ENCODE data around the gene PPP1R26.
"Not testable (repeated sequence)": the region's sequence is repeated elsewhere in the genome, so short reads cannot be mapped to it uniquely, and the experiment has no call there.

Gene PPP1R26

GRCh38 chr9:135503371-135504261 lies 24.0 kb downstream of the PPP1R26 start:
- no peak for DNase-seq (ENCODE audit: insufficient read length, low spot score)
- no peak for FAIRE-seq

GRCh38 chr9:135504262-135505243 lies 25.0 kb downstream of the PPP1R26 start:
- FAIRE-seq (no peak), DNase-seq (ENCODE audit: insufficient read length, low spot score) (peak; percentile 67)

- DNase-seq (ENCODE audit: insufficient read length, low spot score) (no peak), FAIRE-seq (no peak)
These were observed 26.0 kb downstream of the PPP1R26 start for GRCh38 chr9:135505406-135506187.

- no peak for DNase-seq (ENCODE audit: insufficient read length, low spot score)
- FAIRE-seq, result no peak
These were observed 26.9 kb downstream of the PPP1R26 start for GRCh38 chr9:135506327-135507103.

- FAIRE-seq (no peak), DNase-seq (ENCODE audit: insufficient read length, low spot score) (no peak)
These were observed 27.8 kb downstream of the PPP1R26 start for GRCh38 chr9:135507104-135508035.

GRCh38 chr9:135508211-135508820 lies 28.7 kb downstream of the PPP1R26 start:
- no peak for FAIRE-seq
- no peak for DNase-seq (ENCODE audit: insufficient read length, low spot score)

GRCh38 chr9:135509458-135509857 lies 29.9 kb downstream of the PPP1R26 start:
- DNase-seq (ENCODE audit: insufficient read length, low spot score), result no peak
- FAIRE-seq, result no peak

- no peak for DNase-seq (ENCODE audit: insufficient read length, low spot score)
- FAIRE-seq, result no peak
These were observed 32.6 kb downstream of the PPP1R26 start for GRCh38 chr9:135512241-135512603.

- DNase-seq (ENCODE audit: insufficient read length, low spot score), result no peak
- FAIRE-seq, result no peak
These were observed 33.3 kb downstream of the PPP1R26 start for GRCh38 chr9:135512904-135513303.

- DNase-seq (ENCODE audit: insufficient read length, low spot score), result no peak
- FAIRE-seq, result no peak
These were observed 33.8 kb downstream of the PPP1R26 start for GRCh38 chr9:135513351-135513846.

- not testable (repeated sequence) for DNase-seq (ENCODE audit: insufficient read length, low spot score); FAIRE-seq
These were observed 34.3 kb downstream of the PPP1R26 start for GRCh38 chr9:135513906-135514305.

- FAIRE-seq (no peak), DNase-seq (ENCODE audit: insufficient read length, low spot score) (no peak)
These were observed 34.9 kb downstream of the PPP1R26 start for GRCh38 chr9:135514342-135515082.

GRCh38 chr9:135515083-135515951 lies 35.7 kb downstream of the PPP1R26 start:
- no peak for DNase-seq (ENCODE audit: insufficient read length, low spot score)
- no peak for FAIRE-seq

- no peak for DNase-seq (ENCODE audit: insufficient read length, low spot score)
- FAIRE-seq, result no peak
These were observed 36.7 kb downstream of the PPP1R26 start for GRCh38 chr9:135516132-135516860.

GRCh38 chr9:135517407-135517822 lies 37.8 kb downstream of the PPP1R26 start:
- DNase-seq (ENCODE audit: insufficient read length, low spot score) (no peak), FAIRE-seq (no peak)

All from GM19239 (cell line).